Adipocyte (in vitro differentiated cells): ENCODE measurements around the gene ZBTB17.
A peak's percentile ranks its signal among the peaks of the same experiment; 100 is the strongest.

Experiments used
- DNase-seq: peaks from one replicate; pipeline ENCODE4 v3.0.0-alpha.2; 2015; ENCODE audit warnings: low read depth
- H3K27me3 ChIP-seq: replicated peaks from 2 replicates; pipeline ENCODE4 v1.7.0; 2013; ENCODE audit warnings: mild to moderate bottlenecking, low read length, moderate library complexity; ENCODE audit not compliant: control insufficient read depth, insufficient read depth
- H3K36me3 ChIP-seq: 2 replicates; pipeline ENCODE4 v1.7.0; 2013; ENCODE audit warnings: low read length, mild to moderate bottlenecking, moderate library complexity; ENCODE audit not compliant: control insufficient read depth, insufficient read depth, severe bottlenecking
- H3K4me1 ChIP-seq: 2 replicates; pipeline ENCODE4 v1.7.0; 2013; ENCODE audit warnings: mild to moderate bottlenecking, low read length, moderate library complexity; ENCODE audit not compliant: control insufficient read depth, insufficient read depth
- H3K4me3 ChIP-seq: 2 replicates; pipeline ENCODE4 v1.7.0; 2013; ENCODE audit warnings: mild to moderate bottlenecking, low read length, moderate library complexity
- H3K9ac ChIP-seq: 2 replicates; pipeline ENCODE4 v1.7.0; 2013; ENCODE audit warnings: mild to moderate bottlenecking, low read length, moderate library complexity
- H3K9me3 ChIP-seq: 2 replicates; pipeline ENCODE4 v1.7.0; 2013; ENCODE audit warnings: mild to moderate bottlenecking, low read length, moderate library complexity; ENCODE audit not compliant: control insufficient read depth

ZBTB17 gene

GRCh38 chr1:15949453-15950245 is 26.3 kb downstream of the ZBTB17 start:
- Histone ChIP-seq H3K4me3 (peak overlapping the region; percentile 69), H3K9me3 (no peaks in the 10 kb centered on the region), H3K36me3 (peaks cover 32% of the 10 kb centered on the region), H3K9ac (peak overlapping the region; percentile 86), H3K27me3 (no peaks in the 10 kb centered on the region), H3K4me1 (peaks cover 67% of the 10 kb centered on the region)
- DNase-seq: peak; percentile 91

DNA sequence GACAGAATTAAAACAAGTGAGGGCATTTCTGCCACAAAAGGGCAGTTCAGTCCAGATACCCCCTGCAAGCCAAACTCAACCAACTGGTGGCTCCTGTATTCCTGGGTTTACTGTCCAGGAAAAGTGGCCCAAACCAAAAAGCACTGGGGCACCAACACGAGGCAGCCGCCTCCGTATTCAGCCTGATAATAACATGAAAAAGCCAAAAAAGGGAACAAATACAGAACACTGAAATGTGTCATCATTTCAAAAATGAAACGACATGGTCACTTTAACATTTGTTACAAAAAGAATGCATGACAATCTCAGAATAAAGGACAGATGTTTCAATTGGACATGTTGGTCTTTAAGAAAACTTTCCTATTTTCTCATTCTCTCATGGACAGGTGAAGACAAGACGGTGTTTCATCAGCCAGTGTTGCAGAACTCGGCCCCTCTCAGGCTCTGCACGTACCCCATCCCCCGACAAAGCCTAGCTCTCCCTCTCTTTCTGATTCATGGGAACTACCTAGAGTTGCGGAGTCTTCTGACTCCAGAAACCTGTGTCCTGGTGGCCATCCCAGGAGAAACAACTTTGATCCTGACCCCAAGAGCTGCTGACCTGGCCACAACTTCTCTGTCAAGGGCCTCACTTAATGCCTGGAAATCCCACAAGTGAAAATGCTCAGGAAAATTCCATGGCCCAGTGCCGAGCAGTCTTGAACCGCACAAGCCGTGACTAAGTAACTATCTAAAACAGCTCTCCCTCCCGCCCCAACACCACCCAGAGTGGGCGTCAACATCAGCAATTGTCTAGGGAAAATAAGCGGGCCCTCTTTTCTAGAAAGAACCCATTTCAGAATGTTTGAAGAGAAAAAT is 27.1 kb downstream of the ZBTB17 start:
- H3K27me3 ChIP-seq: no peaks in the 10 kb centered on the region
- H3K9me3 ChIP-seq: no peaks in the 10 kb centered on the region
- peaks cover 65% of the 10 kb centered on the region for H3K4me1 ChIP-seq
- DNase-seq: peak; percentile 95
- H3K4me3 ChIP-seq: peak overlapping the region; percentile 69
- peaks cover 38% of the 10 kb centered on the region for H3K36me3 ChIP-seq
- H3K9ac ChIP-seq: peak overlapping the region; percentile 86

DNA sequence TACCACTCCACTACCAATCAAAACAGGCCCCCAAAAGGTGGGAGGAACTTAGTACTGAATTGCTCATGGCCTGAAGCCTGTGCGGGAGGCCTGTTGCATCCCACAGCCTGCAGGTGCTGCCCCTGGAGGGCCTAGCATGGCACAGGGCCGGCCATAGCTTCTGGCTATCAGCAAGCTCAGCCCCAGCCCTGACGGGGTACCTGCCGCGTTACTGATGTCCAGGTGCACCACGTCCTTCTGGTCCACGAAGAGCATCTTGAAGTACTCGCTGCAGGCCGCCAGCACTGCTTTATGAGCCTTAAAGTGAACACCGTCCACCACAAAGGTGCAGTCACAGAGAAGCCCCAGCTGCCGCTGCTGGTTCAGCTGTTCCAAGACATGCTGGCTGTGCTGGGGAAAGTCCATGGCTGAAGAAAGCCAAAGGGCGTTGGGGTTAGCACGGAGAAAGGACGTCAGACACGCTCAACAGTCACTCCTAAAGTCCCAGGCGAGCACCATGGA is 27.8 kb downstream of the ZBTB17 start:
- Histone ChIP-seq H3K27me3 (no peaks in the 10 kb centered on the region), H3K9ac (peak overlapping the region; percentile 86), H3K36me3 (peaks cover 45% of the 10 kb centered on the region), H3K4me3 (peak overlapping the region; percentile 26), H3K4me1 (peaks cover 58% of the 10 kb centered on the region), H3K9me3 (no peaks in the 10 kb centered on the region)
- no peak for DNase-seq

GRCh38 chr1:15947382-15948090 is 28.4 kb downstream of the ZBTB17 start:
- Histone ChIP-seq H3K9ac (peak overlapping the region; percentile 86), H3K4me3 (no peak overlapping the region), H3K9me3 (no peaks in the 10 kb centered on the region), H3K4me1 (peaks cover 52% of the 10 kb centered on the region), H3K36me3 (peaks cover 51% of the 10 kb centered on the region), H3K27me3 (no peaks in the 10 kb centered on the region)
- DNase-seq: no peak

- DNase-seq: no peak
- Histone ChIP-seq H3K4me1 (peaks cover 45% of the 10 kb centered on the region), H3K9ac (no peak overlapping the region), H3K4me3 (no peak overlapping the region), H3K27me3 (no peaks in the 10 kb centered on the region), H3K9me3 (no peaks in the 10 kb centered on the region), H3K36me3 (peaks cover 58% of the 10 kb centered on the region)
Observed at GRCh38 chr1:15946571-15947381, 29.1 kb downstream of the ZBTB17 start.

- Histone ChIP-seq H3K9ac (no peak overlapping the region), H3K4me1 (peaks cover 37% of the 10 kb centered on the region), H3K9me3 (no peaks in the 10 kb centered on the region), H3K36me3 (peaks cover 67% of the 10 kb centered on the region), H3K27me3 (no peaks in the 10 kb centered on the region), H3K4me3 (no peak overlapping the region)
- DNase-seq: no peak
Observed at GRCh38 chr1:15945832-15946448, 30.0 kb downstream of the ZBTB17 start.

- Histone ChIP-seq H3K9ac (no peak overlapping the region), H3K4me3 (no peak overlapping the region), H3K36me3 (peaks cover 74% of the 10 kb centered on the region), H3K27me3 (no peaks in the 10 kb centered on the region), H3K4me1 (peaks cover 30% of the 10 kb centered on the region), H3K9me3 (no peaks in the 10 kb centered on the region)
- no peak for DNase-seq
Observed at GRCh38 chr1:15945011-15945831, 30.7 kb downstream of the ZBTB17 start.

- Histone ChIP-seq H3K36me3 (peaks cover 82% of the 10 kb centered on the region), H3K4me1 (peaks cover 25% of the 10 kb centered on the region), H3K27me3 (no peaks in the 10 kb centered on the region), H3K9me3 (no peaks in the 10 kb centered on the region), H3K9ac (no peak overlapping the region), H3K4me3 (no peak overlapping the region)
- no peak for DNase-seq
Observed at GRCh38 chr1:15944308-15945010, 31.4 kb downstream of the ZBTB17 start.

GRCh38 chr1:15943992-15944307 is 32.0 kb downstream of the ZBTB17 start:
- Histone ChIP-seq H3K9ac (no peak overlapping the region), H3K4me1 (peaks cover 24% of the 10 kb centered on the region), H3K4me3 (no peak overlapping the region), H3K27me3 (no peaks in the 10 kb centered on the region), H3K36me3 (peaks cover 87% of the 10 kb centered on the region), H3K9me3 (no peaks in the 10 kb centered on the region)
- DNase-seq: no peak
